H1 (cell line): ENCODE measurements around the gene RNF212B. TPM values are rescaled to one million over a fixed set of nuclear protein-coding genes. Genes with fewer than 3 reads are reported as not detected.

Experiments used
- CTCF ChIA-PET: fragments of 300-600 bp; sonication (Branson Sonifier 250); formaldehyde crosslinking; loops from one replicate; lab custom pipeline; 2021; ENCODE audit not compliant: partially characterized antibody; lab: Charles Lee
- POLR2A ChIA-PET: fragments of 300-600 bp; sonication (Branson Sonifier 250); formaldehyde crosslinking; loops from one replicate; lab custom pipeline; 2021; ENCODE audit warnings: inconsistent platforms; ENCODE audit not compliant: partially characterized antibody; lab: Charles Lee
- DNase-seq, 2 experiments: peaks; one replicate each; pipeline versions ENCODE4 v3.0.0 to v3.0.0-alpha.2; 2010 to 2022; ENCODE audit warnings: low spot score in 2 of 2, low read depth in 1 of 2, mixed read lengths in 1 of 2
- FAIRE-seq: peaks from 2 replicates; lab custom pipeline; 2011; peaks lifted over from hg19 to GRCh38; lab: Jason Lieb, UNC
- H2AFZ ChIP-seq: 2 replicates; pipeline ENCODE4 v1.8.1; 2012; ENCODE audit warnings: low read length, inconsistent platforms
- H2AK5ac ChIP-seq: 2 replicates; pipeline ENCODE4 v1.6.1; 2013; ENCODE audit warnings: low read depth, low read length
- H2BK120ac ChIP-seq: replicated peaks from 2 replicates; pipeline ENCODE3; 2013; ENCODE audit warnings: low read depth, low read length, inconsistent platforms
- H2BK12ac ChIP-seq: 2 replicates; pipeline ENCODE4 v1.6.1; 2013; ENCODE audit warnings: low read depth, low read length
- H2BK15ac ChIP-seq: 2 replicates; pipeline ENCODE4 v1.6.1; 2013; ENCODE audit warnings: low read length
- H2BK20ac ChIP-seq: 2 replicates; pipeline ENCODE4 v1.6.1; 2013; ENCODE audit warnings: low read length
- H2BK5ac ChIP-seq: 2 replicates; pipeline ENCODE4 v1.6.1; 2013; ENCODE audit warnings: low read depth, low read length
- H3K14ac ChIP-seq: 2 replicates; pipeline ENCODE4 v1.6.1; 2013; ENCODE audit warnings: inconsistent platforms; ENCODE audit not compliant: insufficient read length
- H3K18ac ChIP-seq: 2 replicates; pipeline ENCODE4 v1.6.1; 2013; ENCODE audit warnings: low read length; ENCODE audit errors: extremely low read depth
- H3K23ac ChIP-seq: 2 replicates; pipeline ENCODE4 v1.6.1; 2013; ENCODE audit warnings: inconsistent platforms; ENCODE audit not compliant: insufficient read length
- H3K23me2 ChIP-seq: 2 replicates; pipeline ENCODE4 v1.6.1; 2013; ENCODE audit warnings: low read depth, low read length
- H3K27ac ChIP-seq: 2 replicates; pipeline ENCODE4 v1.6.1; 2011; ENCODE audit warnings: low read depth, low read length, inconsistent platforms
- H3K27me3 ChIP-seq, 4 experiments: replicated peaks in 1 of 4; 1 replicate in 1 of 4; 2 replicates in 3 of 4; pipeline versions ENCODE4 v1.6.1 to v1.8.1; 2011 to 2013; ENCODE audit warnings: low read length in 3 of 4, mild to moderate bottlenecking in 3 of 4, inconsistent platforms in 2 of 4, mixed read lengths in 2 of 4, moderate library complexity in 1 of 4; ENCODE audit not compliant: control insufficient read depth in 3 of 4, insufficient read depth in 3 of 4; ENCODE audit errors: extremely low read depth in 1 of 4
- H3K36me3 ChIP-seq, 4 experiments: 2 replicates each; pipeline versions ENCODE4 v1.6.1 to v1.8.1; 2011 to 2013; ENCODE audit warnings: mild to moderate bottlenecking in 4 of 4, low read length in 3 of 4, moderate library complexity in 2 of 4, control low read depth in 1 of 4, inconsistent platforms in 1 of 4; ENCODE audit not compliant: insufficient read depth in 4 of 4, control insufficient read depth in 2 of 4
- H3K4ac ChIP-seq: replicated peaks from 2 replicates; pipeline ENCODE3; 2013; ENCODE audit warnings: low read length, low read depth, mixed read lengths, inconsistent platforms; ENCODE audit not compliant: insufficient read length
- H3K4me1 ChIP-seq, 4 experiments: replicated peaks in 1 of 4; 1 replicate in 1 of 4; 2 replicates in 3 of 4; pipeline versions ENCODE4 v1.6.1 to v1.8.1; 2011 to 2013; ENCODE audit warnings: low read length in 3 of 4, inconsistent platforms in 2 of 4, mixed read lengths in 1 of 4; ENCODE audit not compliant: insufficient read depth in 4 of 4, control insufficient read depth in 3 of 4
- H3K4me2 ChIP-seq, 2 experiments: 2 replicates each; pipeline versions ENCODE4 v1.6.1 to v1.8.1; 2011 to 2013; ENCODE audit warnings: low read depth in 2 of 2, low read length in 2 of 2, control low read depth in 1 of 2, inconsistent platforms in 1 of 2, mild to moderate bottlenecking in 1 of 2; ENCODE audit not compliant: insufficient read depth in 1 of 2
- H3K4me3 ChIP-seq, 4 experiments: fragments of 200-600, 300-600 bp in 1 of 4; sonication (generic), shearing (Covaris generic), sonication (Bioruptor Twin) in 1 of 4; 2 replicates each; pipeline versions ENCODE4 v1.5.1 to v1.8.1; 2011 to 2016; ENCODE audit warnings: low read length in 4 of 4, low read depth in 3 of 4, control low read depth in 2 of 4, inconsistent platforms in 2 of 4, mild to moderate bottlenecking in 2 of 4, mixed read lengths in 1 of 4, moderate library complexity in 1 of 4; ENCODE audit not compliant: insufficient read depth in 2 of 4; ENCODE audit errors: extremely low read depth in 1 of 4
- H3K56ac ChIP-seq: replicated peaks from 2 replicates; pipeline ENCODE3; 2013; ENCODE audit warnings: low read depth, mild to moderate bottlenecking, mixed read lengths, low read length, inconsistent platforms; ENCODE audit not compliant: insufficient read length
- H3K79me1 ChIP-seq: 2 replicates; pipeline ENCODE4 v1.6.1; 2013; ENCODE audit warnings: low read depth, low read length, control low read depth
- H3K79me2 ChIP-seq, 2 experiments: 2 replicates each; pipeline versions ENCODE4 v1.6.1 to v1.8.1; 2012 to 2013; ENCODE audit warnings: low read length in 2 of 2, mild to moderate bottlenecking in 2 of 2, inconsistent platforms in 1 of 2; ENCODE audit not compliant: insufficient read depth in 2 of 2, control insufficient read depth in 1 of 2
- H3K9ac ChIP-seq, 4 experiments: replicated peaks in 1 of 4; 1 replicate in 1 of 4; 2 replicates in 3 of 4; pipeline versions ENCODE4 v1.6.1 to v1.8.1; 2011 to 2013; ENCODE audit warnings: low read depth in 3 of 4, low read length in 3 of 4, control low read depth in 2 of 4, mild to moderate bottlenecking in 2 of 4, moderate library complexity in 2 of 4, inconsistent platforms in 1 of 4; ENCODE audit errors: extremely low read depth in 1 of 4
- H3K9me3 ChIP-seq, 2 experiments: 2 replicates each; pipeline versions ENCODE4 v1.6.1 to v1.8.1; 2012 to 2013; ENCODE audit warnings: mild to moderate bottlenecking in 2 of 2, moderate library complexity in 2 of 2, control low read depth in 1 of 2, inconsistent platforms in 1 of 2, low read depth in 1 of 2, low read length in 1 of 2, mixed read lengths in 1 of 2; ENCODE audit not compliant: insufficient read depth in 2 of 2
- H4K20me1 ChIP-seq, 2 experiments: replicated peaks in 1 of 2; 2 replicates each; pipeline versions ENCODE3 to v1.8.1; 2011 to 2013; ENCODE audit warnings: inconsistent platforms in 2 of 2, low read length in 2 of 2, mild to moderate bottlenecking in 1 of 2; ENCODE audit not compliant: insufficient read depth in 2 of 2, control insufficient read depth in 1 of 2
- H4K5ac ChIP-seq: 2 replicates; pipeline ENCODE4 v1.6.1; 2013; ENCODE audit warnings: low read length, low read depth, mixed read lengths, inconsistent platforms; ENCODE audit not compliant: insufficient read length
- H4K8ac ChIP-seq: 2 replicates; pipeline ENCODE4 v1.8.0; 2013; ENCODE audit warnings: mild to moderate bottlenecking, moderate library complexity, low read length, inconsistent platforms; ENCODE audit not compliant: insufficient read depth; ENCODE audit errors: extremely low read depth
- H4K91ac ChIP-seq: replicated peaks from 2 replicates; pipeline ENCODE3; 2013; ENCODE audit warnings: low read length, mixed read lengths, inconsistent platforms; ENCODE audit not compliant: insufficient read length
- SUZ12 ChIP-seq: fragments of 200-600 bp; sonication (generic); IDR thresholded peaks from 2 replicates; pipeline ENCODE4 v1.6.1; 2012; ENCODE audit warnings: mild to moderate bottlenecking, inconsistent platforms, low read length, moderate library complexity, mixed read lengths
- polyA plus RNA-seq, 7 experiments: library from polyadenylated mRNA; depleted of rRNA in 3 of 7; stranded (reverse) in 5 of 7; unstranded in 2 of 7; fragments of >200 nt in 5 of 7; fragments of 200-250 nt in 2 of 7; gene quantifications; 1 replicate in 5 of 7; 2 replicates in 1 of 7; 4 replicates in 1 of 7; pipeline versions ENCODE4 v1.2.1 to v1.2.3, GENCODE V29; 2011 to 2013; ENCODE audit warnings: missing spikeins in 2 of 7, mixed read lengths in 2 of 7
- total RNA-seq: library from RNA; stranded (reverse); fragmentation: NEBNext Ultra II Directional; extraction: Animal tissue kit (Norgen Biotek cat#: 25700); gene quantifications from 2 replicates; pipeline ENCODE4 v1.2.1, GENCODE V29; 2021

Gene RNF212B
- total and polyA plus RNA-seq, 2 of the 8 experiments (the other 6 are each of a cell fraction or from before 2014, with no cell fraction given), result 0.95 to 1.2 TPM

GRCh38 chr14:23245282-23245681 lies 7.5 kb downstream of the RNF212B start:
- CTCF ChIA-PET, result interaction anchor here (0.9 to 2.3 kb wide), 3 partner anchors 19 to 134 kb away, joined by 3 to 6 read pairs (median 6); no protein-coding TSS in a partner anchor
- no peak overlapping the region for H3K9ac ChIP-seq
- no peaks in the 10 kb centered on the region for H3K79me1 ChIP-seq

More at GRCh38 chr14:23245282-23245681, 7.5 kb downstream of the RNF212B start:
- Histone ChIP-seq H3K4me3 (no peak overlapping the region), H4K8ac (no peak overlapping the region), H3K23ac (no peak overlapping the region), H2AK5ac (no peak overlapping the region), H3K4me2 (no peak overlapping the region), H2BK20ac (no peak overlapping the region), H2BK15ac (no peak overlapping the region), H2BK12ac (no peak overlapping the region), H3K23me2 (no peaks in the 10 kb centered on the region; the same call in 1 of the 2 replicates), H3K27me3 (no peaks in the 10 kb centered on the region), H3K4me1 (peaks cover 0 to 4% (median 2%) of the 10 kb centered on the region in 4 experiments; a peak in 3 of 7 replicates), H3K56ac (no peak overlapping the region), H3K36me3 (no peaks in the 10 kb centered on the region), H2BK120ac (no peak overlapping the region), H4K91ac (no peak overlapping the region), H2BK5ac (no peak overlapping the region), H2AFZ (no peak overlapping the region), H3K27ac (no peak overlapping the region), H3K4ac (no peak overlapping the region), H3K9me3 (no peaks in the 10 kb centered on the region), H3K79me2 (no peaks in the 10 kb centered on the region), H4K20me1 (no peaks in the 10 kb centered on the region), H3K18ac (no peak overlapping the region), H4K5ac (no peak overlapping the region), H3K14ac (no peak overlapping the region)
- TF ChIP-seq SUZ12, result no peak
- no peak for FAIRE-seq
- DNase-seq, result no peak
- POLR2A ChIA-PET, result interaction anchor here (1.0 kb wide), 1 partner anchor 151 kb away, joined by 3 read pairs; the partner anchor contains the start of gene ACIN1
